Suprapubic skin (tissue), 4 donors: Measurements from ENCODE around the gene MNAT1. TPM values are rescaled to one million over a fixed set of nuclear protein-coding genes. Genes with fewer than 3 reads are reported as not detected.

Experiments used
- DNase-seq, 2 donors: peaks; one replicate each; pipeline ENCODE4 v3.0.0-alpha.2; 2019; ENCODE audit warnings: low spot score in 2 of 2
- H3K27ac ChIP-seq: fragments of 200-600 bp; sonication (generic); one replicate; pipeline ENCODE4 v1.5.1; 2019
- H3K27me3 ChIP-seq: fragments of 200-600 bp; sonication (generic); one replicate; pipeline ENCODE4 v1.5.1; 2019
- H3K36me3 ChIP-seq: fragments of 200-600 bp; sonication (generic); one replicate; pipeline ENCODE4 v1.5.1; 2019
- H3K4me1 ChIP-seq: fragments of 200-600 bp; sonication (generic); one replicate; pipeline ENCODE4 v1.5.1; 2019
- H3K4me3 ChIP-seq: fragments of 200-600 bp; sonication (generic); one replicate; pipeline ENCODE4 v1.5.1; 2019; ENCODE audit warnings: mild to moderate bottlenecking
- H3K9me3 ChIP-seq: fragments of 200-600 bp; sonication (generic); one replicate; pipeline ENCODE4 v1.5.1; 2019
- EP300 ChIP-seq: sonication (generic); formaldehyde crosslinking; IDR thresholded peaks from one replicate; pipeline ENCODE4 v1.6.1; 2017; ENCODE audit warnings: antibody characterized with exemption
- POLR2A ChIP-seq, 2 donors: fragments of 450-650 bp; IDR thresholded peaks; one replicate each; pipeline ENCODE4 v1.6.1; 2017; ENCODE audit warnings: antibody characterized with exemption in 2 of 2, mild to moderate bottlenecking in 2 of 2, moderate library complexity in 2 of 2
- POLR2AphosphoS5 ChIP-seq, 3 donors: sonication (generic); formaldehyde crosslinking; IDR thresholded peaks; one replicate each; pipeline ENCODE4 v1.6.1; 2017; ENCODE audit warnings: antibody characterized with exemption in 3 of 3
- WGBS: methylation state at CpG from one replicate; pipeline ENCODE4 v1.1.5; 2018; 5-methylcytosine and 5-hydroxymethylcytosine counted together
- total RNA-seq, 4 donors: library from RNA; depleted of rRNA; stranded (reverse); fragments of >200 nt; gene quantifications; one replicate each; pipeline ENCODE4 v1.1.0, GENCODE V29; 2016
- TF ChIP-seq, protein P1 (sequence below), 2 donors: fragments of 200-600 bp in 1 of 2; fragments of 450-650 bp in 1 of 2; sonication (generic) in 1 of 2; IDR thresholded peaks; one replicate each; pipeline ENCODE4 v1.5.1; 2016 to 2019; ENCODE audit warnings: antibody characterized with exemption in 2 of 2, mild to moderate bottlenecking in 1 of 2, moderate library complexity in 1 of 2

Gene MNAT1
- total RNA-seq, 4 donors from 2014 or later = 13.1 to 38.8 (median 22.0) TPM

DNA sequence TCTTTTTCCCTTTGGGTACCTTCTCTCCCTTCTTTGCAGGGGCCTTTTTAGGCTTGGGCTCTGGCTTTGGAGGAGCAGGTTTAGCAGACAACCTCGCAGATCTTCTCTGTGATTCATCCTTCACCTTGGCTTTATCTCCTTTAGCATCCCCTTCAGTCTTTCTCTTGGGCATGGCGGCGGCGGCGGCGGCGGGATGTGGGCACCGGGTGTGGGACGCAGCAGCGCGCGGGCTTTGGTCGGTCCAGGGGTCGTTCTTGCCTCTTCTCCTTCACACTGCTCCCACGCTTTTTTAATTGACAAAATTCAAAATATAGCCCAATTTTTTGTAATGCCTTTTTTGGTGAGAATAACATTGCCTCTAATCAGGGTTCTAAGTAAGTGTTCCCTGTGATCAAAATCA lies 237.7 kb downstream of the MNAT1 start:
- Histone ChIP-seq H3K4me3 (no peak overlapping the region), H3K9me3 (no peaks in the 10 kb centered on the region), H3K27me3 (no peaks in the 10 kb centered on the region), H3K27ac (no peak overlapping the region), H3K36me3 (peaks cover 20% of the 10 kb centered on the region), H3K4me1 (no peaks in the 10 kb centered on the region)
- no peak for TF ChIP-seq POLR2AphosphoS5 (IDR thresholded peaks at IDR 0.05)
- TF ChIP-seq, protein P1, sequence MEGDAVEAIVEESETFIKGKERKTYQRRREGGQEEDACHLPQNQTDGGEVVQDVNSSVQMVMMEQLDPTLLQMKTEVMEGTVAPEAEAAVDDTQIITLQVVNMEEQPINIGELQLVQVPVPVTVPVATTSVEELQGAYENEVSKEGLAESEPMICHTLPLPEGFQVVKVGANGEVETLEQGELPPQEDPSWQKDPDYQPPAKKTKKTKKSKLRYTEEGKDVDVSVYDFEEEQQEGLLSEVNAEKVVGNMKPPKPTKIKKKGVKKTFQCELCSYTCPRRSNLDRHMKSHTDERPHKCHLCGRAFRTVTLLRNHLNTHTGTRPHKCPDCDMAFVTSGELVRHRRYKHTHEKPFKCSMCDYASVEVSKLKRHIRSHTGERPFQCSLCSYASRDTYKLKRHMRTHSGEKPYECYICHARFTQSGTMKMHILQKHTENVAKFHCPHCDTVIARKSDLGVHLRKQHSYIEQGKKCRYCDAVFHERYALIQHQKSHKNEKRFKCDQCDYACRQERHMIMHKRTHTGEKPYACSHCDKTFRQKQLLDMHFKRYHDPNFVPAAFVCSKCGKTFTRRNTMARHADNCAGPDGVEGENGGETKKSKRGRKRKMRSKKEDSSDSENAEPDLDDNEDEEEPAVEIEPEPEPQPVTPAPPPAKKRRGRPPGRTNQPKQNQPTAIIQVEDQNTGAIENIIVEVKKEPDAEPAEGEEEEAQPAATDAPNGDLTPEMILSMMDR (IDR thresholded peaks at IDR 0.05) = no peak
- TF ChIP-seq EP300 = no peak
- no peak for TF ChIP-seq POLR2A (IDR thresholded peaks at IDR 0.05)
- DNase-seq = no peak
- WGBS = 97% methylated on average over 15 of the region's 15 CpGs

DNA sequence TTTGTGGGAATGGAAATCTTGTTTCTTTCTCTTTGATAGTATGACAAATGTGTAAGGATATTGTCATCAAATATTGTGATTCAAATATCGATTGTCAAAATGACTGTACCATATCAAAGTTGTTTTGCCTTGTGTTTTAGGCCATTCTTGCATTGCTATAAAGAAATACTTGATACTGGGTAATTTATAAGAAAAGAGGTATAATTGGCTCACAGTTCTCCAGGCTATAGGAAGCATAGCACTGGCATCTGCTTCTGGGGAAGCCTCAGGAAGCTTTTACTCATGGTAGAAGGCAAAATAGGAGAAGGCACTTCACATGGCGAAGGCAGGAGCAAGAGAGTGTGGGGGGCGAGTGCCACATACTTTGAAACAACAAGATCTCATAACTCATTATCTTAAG lies 238.5 kb downstream of the MNAT1 start:
- H3K27me3 ChIP-seq = no peaks in the 10 kb centered on the region
- peaks cover 20% of the 10 kb centered on the region for H3K36me3 ChIP-seq
- no peak for DNase-seq
- TF ChIP-seq, protein P1 (IDR thresholded peaks at IDR 0.05) = no peak
- no peak for TF ChIP-seq POLR2AphosphoS5 (IDR thresholded peaks at IDR 0.05)
- no peak for TF ChIP-seq EP300
- no peak for TF ChIP-seq POLR2A (IDR thresholded peaks at IDR 0.05)
- H3K27ac ChIP-seq = no peak overlapping the region
- no peak overlapping the region for H3K4me3 ChIP-seq
- WGBS = 92% methylated on average over 3 of the region's 3 CpGs
- no peaks in the 10 kb centered on the region for H3K9me3 ChIP-seq
- peaks cover 4% of the 10 kb centered on the region for H3K4me1 ChIP-seq

DNA sequence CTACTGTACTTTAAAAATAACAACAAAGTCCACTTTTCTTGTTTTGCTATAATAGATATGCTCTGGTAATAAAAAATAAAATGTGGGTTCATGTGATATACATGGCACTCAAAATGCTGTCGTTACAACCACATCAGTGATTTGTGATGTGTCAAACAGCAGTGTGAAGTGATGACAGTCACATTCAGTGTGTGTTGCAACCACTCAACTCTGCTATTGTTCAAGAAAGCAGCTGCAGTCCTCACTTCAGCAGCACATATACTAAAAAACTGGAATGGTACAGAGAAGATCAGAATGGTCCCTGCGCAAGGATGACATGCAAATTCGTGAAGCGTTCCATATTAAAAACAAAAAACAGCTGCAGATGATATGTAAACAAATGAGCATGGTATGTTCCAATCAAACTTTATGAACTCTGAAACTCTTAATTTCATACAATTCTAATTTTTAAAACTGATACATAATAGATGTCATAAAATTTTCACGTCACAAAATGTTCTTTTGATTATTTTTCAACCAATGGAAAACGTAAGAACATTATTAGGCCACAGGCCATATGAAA lies 239.6 kb downstream of the MNAT1 start:
- H3K36me3 ChIP-seq = peaks cover 20% of the 10 kb centered on the region
- TF ChIP-seq POLR2A (IDR thresholded peaks at IDR 0.05) (no peak), EP300 (no peak), POLR2AphosphoS5 (IDR thresholded peaks at IDR 0.05) (no peak)
- TF ChIP-seq, protein P1 (IDR thresholded peaks at IDR 0.05) = no peak
- H3K4me1 ChIP-seq = peaks cover 14% of the 10 kb centered on the region
- WGBS = 87% methylated on average over 6 of the region's 6 CpGs
- no peak overlapping the region for H3K27ac ChIP-seq
- no peak overlapping the region for H3K4me3 ChIP-seq
- no peaks in the 10 kb centered on the region for H3K27me3 ChIP-seq
- no peak for DNase-seq
- H3K9me3 ChIP-seq = no peaks in the 10 kb centered on the region

DNA sequence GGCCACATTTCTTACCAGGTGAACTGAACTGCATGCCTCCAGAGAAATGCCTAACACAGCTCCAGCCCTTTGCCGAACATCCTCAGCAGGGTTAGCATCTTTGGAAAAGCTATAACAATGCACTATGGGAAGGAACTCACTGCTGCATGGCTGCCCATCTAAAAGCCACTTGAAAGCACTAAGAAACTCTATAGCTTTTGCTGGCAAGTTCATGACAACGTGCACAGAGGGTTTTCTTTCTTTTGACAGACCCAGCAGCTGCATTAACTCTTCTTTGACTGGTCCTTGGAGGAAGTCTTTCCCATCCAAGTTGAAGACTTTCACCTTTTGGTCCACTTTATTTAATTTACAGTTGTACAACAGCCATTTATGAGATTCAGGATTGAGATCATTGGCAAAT lies 241.0 kb downstream of the MNAT1 start:
- Histone ChIP-seq H3K4me1 (peaks cover 25% of the 10 kb centered on the region), H3K9me3 (no peaks in the 10 kb centered on the region), H3K27me3 (no peaks in the 10 kb centered on the region), H3K36me3 (peaks cover 20% of the 10 kb centered on the region), H3K4me3 (no peak overlapping the region), H3K27ac (no peak overlapping the region)
- DNase-seq = no peak
- TF ChIP-seq POLR2A (IDR thresholded peaks at IDR 0.05) (no peak), POLR2AphosphoS5 (IDR thresholded peaks at IDR 0.05) (no peak), EP300 (no peak)
- TF ChIP-seq, protein P1 (IDR thresholded peaks at IDR 0.05) = no peak
- 59% methylated on average over 2 of the region's 2 CpGs for WGBS

DNA sequence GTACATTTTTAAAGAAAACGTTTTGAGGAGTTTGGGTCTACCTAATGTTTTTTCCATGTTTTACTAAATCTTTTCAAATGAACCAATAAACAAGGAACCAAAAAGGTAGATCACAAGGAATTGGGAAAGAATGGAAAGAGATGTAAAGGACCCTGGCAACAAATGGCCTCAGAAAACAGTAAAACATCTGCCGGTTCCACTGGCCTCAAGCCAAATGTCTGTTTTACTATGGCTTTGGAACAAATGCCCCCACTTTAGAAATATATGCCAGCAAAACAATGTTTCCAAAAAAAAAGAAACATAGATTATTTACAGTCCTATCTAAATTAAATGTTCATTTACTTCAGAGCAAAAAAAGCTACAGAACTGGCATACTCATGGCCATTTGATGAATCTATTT lies 243.3 kb downstream of the MNAT1 start:
- Histone ChIP-seq H3K4me3 (no peak overlapping the region), H3K9me3 (no peaks in the 10 kb centered on the region), H3K36me3 (peaks cover 20% of the 10 kb centered on the region), H3K4me1 (peaks cover 39% of the 10 kb centered on the region), H3K27ac (no peak overlapping the region), H3K27me3 (no peaks in the 10 kb centered on the region)
- 47% methylated on average over 2 of the region's 2 CpGs for WGBS
- no peak for DNase-seq
- TF ChIP-seq EP300 (no peak), POLR2A (IDR thresholded peaks at IDR 0.05) (no peak), POLR2AphosphoS5 (IDR thresholded peaks at IDR 0.05) (no peak)
- TF ChIP-seq, protein P1 (IDR thresholded peaks at IDR 0.05) = no peak
